Neural progenitor cell (in vitro differentiated cells): ENCODE data around the gene VSIG10.
"Not testable (repeated sequence)": the region's sequence is repeated elsewhere in the genome, so short reads cannot be mapped to it uniquely, and the experiment has no call there.

ENCODE experiments used
- CTCF ChIP-seq: fragments of 200-600 bp; sonication (generic); IDR thresholded peaks from 2 replicates; pipeline ENCODE4 v1.5.1; 2017; ENCODE audit warnings: antibody characterized with exemption, mild to moderate bottlenecking
- EZH2 ChIP-seq: fragments of 200-600 bp; sonication (generic); IDR thresholded peaks from 2 replicates; pipeline ENCODE4 v1.6.1; 2017; ENCODE audit warnings: antibody characterized with exemption, mild to moderate bottlenecking, moderate library complexity

- TF ChIP-seq CTCF, EZH2: not testable (repeated sequence)
These were observed 25.6 kb upstream of the VSIG10 start for GRCh38 chr12:118129436-118129835.
